ENCODE data around the gene AGBL3.

The AGBL3 gene

GRCh38 chr7:135076882-135077281 lies 90.6 kb downstream of the AGBL3 start:
- no peak for TF ChIP-seq CTCF (IDR thresholded peaks at IDR 0.05; ENCODE audit: low read depth, low read length)
- no peak for DNase-seq (ENCODE audit: extremely low read depth, low read depth)

GRCh38 chr7:135077642-135078041 lies 91.3 kb downstream of the AGBL3 start:
- no peak for DNase-seq (ENCODE audit: extremely low read depth, low read depth)
- TF ChIP-seq CTCF (IDR thresholded peaks at IDR 0.05; ENCODE audit: low read depth, low read length), result no peak

- no peak for TF ChIP-seq CTCF (IDR thresholded peaks at IDR 0.05; ENCODE audit: low read depth, low read length)
These were observed 91.7 kb downstream of the AGBL3 start for GRCh38 chr7:135078051-135078450.

GRCh38 chr7:135079068-135079467 lies 92.8 kb downstream of the AGBL3 start:
- TF ChIP-seq CTCF (IDR thresholded peaks at IDR 0.05; ENCODE audit: low read depth, low read length), result no peak
- no peak for DNase-seq (ENCODE audit: extremely low read depth, low read depth)

More at GRCh38 chr7:135078051-135078450, 91.7 kb downstream of the AGBL3 start:
- DNase-seq (ENCODE audit: extremely low read depth, low read depth), result no peak

GRCh38 chr7:135083005-135083404 lies 96.7 kb downstream of the AGBL3 start:
- TF ChIP-seq CTCF (IDR thresholded peaks at IDR 0.05; ENCODE audit: low read depth, low read length), result no peak
- DNase-seq (ENCODE audit: extremely low read depth, low read depth), result no peak

GRCh38 chr7:135088566-135088965 lies 102.3 kb downstream of the AGBL3 start:
- no peak for DNase-seq (ENCODE audit: extremely low read depth, low read depth)
- no peak for TF ChIP-seq CTCF (IDR thresholded peaks at IDR 0.05; ENCODE audit: low read depth, low read length)

GRCh38 chr7:135091717-135092116 lies 105.4 kb downstream of the AGBL3 start:
- no peak for TF ChIP-seq CTCF (IDR thresholded peaks at IDR 0.05; ENCODE audit: low read depth, low read length)
- DNase-seq (ENCODE audit: extremely low read depth, low read depth), result no peak
